HG02885 (cell line): ENCODE measurements around the gene OMP.

Source experiments
- ATAC-seq: cut with Tn5 transposase; IDR thresholded peaks from one replicate; pipeline ENCODE4 v1.9.1; 2021; ENCODE audit warnings: mild to moderate bottlenecking; ENCODE audit not compliant: unreplicated experiment, poor library complexity

Gene OMP

GRCh38 chr11:77135069-77135468, 32.4 kb downstream of the OMP start:
- ATAC-seq = no peak

GRCh38 chr11:77136074-77136473, 33.4 kb downstream of the OMP start:
- no peak for ATAC-seq

GRCh38 chr11:77136784-77137420, 34.3 kb downstream of the OMP start:
- ATAC-seq = no peak

GRCh38 chr11:77137421-77137820, 34.8 kb downstream of the OMP start:
- ATAC-seq = no peak

- no peak for ATAC-seq
Observed at GRCh38 chr11:77138106-77138649, 35.5 kb downstream of the OMP start.

- ATAC-seq = no peak
Observed at GRCh38 chr11:77139201-77139600, 36.6 kb downstream of the OMP start.

- ATAC-seq = no peak
Observed at GRCh38 chr11:77140231-77140851, 37.7 kb downstream of the OMP start.

GRCh38 chr11:77141034-77141433, 38.4 kb downstream of the OMP start:
- ATAC-seq = no peak

GRCh38 chr11:77141475-77141874, 38.8 kb downstream of the OMP start:
- ATAC-seq = no peak

GRCh38 chr11:77142091-77142975, 39.7 kb downstream of the OMP start:
- ATAC-seq = no peak

GRCh38 chr11:77143405-77144020, 40.9 kb downstream of the OMP start:
- ATAC-seq = no peak

GRCh38 chr11:77144196-77144856, 41.7 kb downstream of the OMP start:
- ATAC-seq = no peak

- ATAC-seq = no peak
Observed at GRCh38 chr11:77144857-77145428, 42.3 kb downstream of the OMP start.

- ATAC-seq = no peak
Observed at GRCh38 chr11:77146261-77147035, 43.8 kb downstream of the OMP start.

GRCh38 chr11:77147036-77147315, 44.3 kb downstream of the OMP start:
- no peak for ATAC-seq

GRCh38 chr11:77147668-77148321, 45.2 kb downstream of the OMP start:
- ATAC-seq = no peak

- no peak for ATAC-seq
Observed at GRCh38 chr11:77148963-77149715, 46.5 kb downstream of the OMP start.
